ENCODE data around the gene PCBD2. TPM values are rescaled to one million over a fixed set of nuclear protein-coding genes. Genes with fewer than 3 reads are reported as not detected.

PCBD2 gene
- total RNA-seq, 1 donor from 2014 or later = 14.1 TPM

DNA sequence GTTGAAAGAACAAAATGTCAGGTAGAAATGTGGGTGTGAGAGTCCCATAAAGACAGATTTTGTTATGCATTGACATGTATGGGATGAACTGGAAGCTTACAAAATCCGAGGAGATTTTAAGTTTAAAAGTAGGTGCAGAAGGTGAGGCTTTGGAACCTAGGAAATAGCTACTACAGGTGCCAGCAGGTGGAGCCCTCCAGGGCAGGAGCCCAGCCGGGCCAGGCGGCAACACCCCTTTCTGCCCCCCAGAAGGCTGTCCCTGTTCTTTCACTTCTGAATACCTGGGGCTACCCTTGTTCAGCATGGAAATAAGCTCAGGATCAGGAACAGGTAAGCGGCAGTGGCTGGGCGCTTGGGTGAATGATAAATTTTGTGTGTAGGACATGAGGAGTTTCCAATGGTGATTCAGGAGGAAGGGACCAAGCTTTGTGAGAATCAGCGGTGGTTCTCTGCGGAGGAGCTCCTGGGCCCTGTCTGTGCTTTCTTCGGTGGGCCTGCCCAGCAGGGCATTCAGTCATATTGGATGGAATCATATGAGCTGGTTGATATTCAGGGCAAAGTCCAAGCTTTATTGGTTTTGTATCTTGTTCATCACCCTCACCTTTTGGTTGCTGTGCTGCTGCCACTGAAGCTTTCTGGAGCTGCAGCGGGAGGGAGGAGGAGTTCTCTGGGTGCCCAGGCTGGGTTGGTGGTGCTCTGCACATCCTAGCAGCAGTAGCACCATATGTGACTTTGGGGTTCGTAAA is 12.3 kb downstream of the PCBD2 start:
- H3K27me3 Mint-ChIP-seq = no peaks in the 10 kb centered on the region
- peak overlapping the region; percentile 31 for H3K27ac Mint-ChIP-seq
- H3K36me3 Mint-ChIP-seq (ENCODE audit: low read depth) = peaks cover 41% of the 10 kb centered on the region
- intact Hi-C loops (cut with micrococcal nuclease) = loop anchor here (2.0 kb wide), 1 partner anchor 274 kb away; no protein-coding TSS in a partner anchor
- H3K4me3 Mint-ChIP-seq = no peak overlapping the region
- no peak for DNase-seq
- H3K9me3 Mint-ChIP-seq = peaks cover 2% of the 10 kb centered on the region
- H3K4me1 Mint-ChIP-seq = peaks cover 30% of the 10 kb centered on the region

DNA sequence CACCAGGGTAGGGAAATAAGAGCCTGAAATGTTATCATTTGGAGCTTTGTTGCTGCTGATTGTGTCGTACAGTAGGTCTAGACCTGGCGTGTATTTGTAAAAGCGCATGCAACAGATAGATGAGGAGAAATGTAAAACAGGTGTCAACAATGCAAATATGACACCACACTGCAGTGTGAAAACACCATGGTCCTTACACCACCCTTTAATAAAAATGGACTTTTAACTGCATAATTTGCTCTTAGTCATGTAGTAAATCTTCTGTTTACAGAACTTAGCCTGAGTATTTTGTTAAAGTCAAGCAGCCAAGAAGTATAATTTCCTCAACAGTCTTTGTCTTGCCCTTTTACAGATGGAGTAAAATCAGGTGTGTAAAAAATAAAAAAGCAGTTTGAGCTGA is 13.9 kb downstream of the PCBD2 start:
- Mint-ChIP-seq H3K9me3 (peaks cover 2% of the 10 kb centered on the region), H3K4me1 (peaks cover 30% of the 10 kb centered on the region), H3K27ac (peak overlapping the region; percentile 65), H3K4me3 (no peak overlapping the region), H3K27me3 (no peaks in the 10 kb centered on the region), H3K36me3 (ENCODE audit: low read depth) (peaks cover 43% of the 10 kb centered on the region)
- no peak for DNase-seq
- intact Hi-C loops (cut with micrococcal nuclease) = no loop called here

DNA sequence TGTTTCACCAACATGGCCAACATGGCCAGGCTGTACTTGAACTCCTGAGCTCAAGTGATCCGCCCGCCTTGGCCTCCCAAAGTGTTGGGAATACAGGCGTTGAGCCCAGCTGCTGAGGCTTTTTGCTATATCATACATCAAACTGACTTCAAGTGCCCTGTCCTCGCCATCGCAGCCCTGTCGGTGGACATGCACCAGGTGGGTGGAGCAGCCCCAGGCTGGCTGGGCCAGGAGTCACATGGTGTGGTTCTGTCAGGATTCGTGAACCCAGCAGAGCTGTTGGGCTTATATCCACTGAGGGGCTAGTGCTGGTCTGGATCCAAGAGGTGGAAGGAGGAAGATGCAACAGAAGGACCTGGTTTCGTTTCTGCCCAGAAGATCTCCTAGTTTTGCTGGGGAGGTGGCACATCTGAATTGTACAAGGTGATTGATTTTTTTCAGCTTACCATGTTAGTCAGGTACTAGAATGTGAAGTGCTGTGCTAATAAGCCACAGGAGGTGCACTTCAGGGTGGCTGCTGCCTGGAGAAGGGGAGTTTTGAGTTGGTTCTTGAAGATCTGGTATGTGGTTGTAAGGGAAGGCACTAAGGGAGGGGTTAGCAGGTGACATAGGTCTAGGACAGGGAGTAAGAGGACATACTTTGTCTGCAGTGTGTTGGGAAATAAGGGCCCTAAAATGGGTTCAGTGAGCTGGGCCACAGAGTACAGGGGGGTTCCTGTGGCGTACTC is 16.1 kb downstream of the PCBD2 start:
- peaks cover 30% of the 10 kb centered on the region for H3K4me1 Mint-ChIP-seq
- peaks cover 2% of the 10 kb centered on the region for H3K9me3 Mint-ChIP-seq
- intact Hi-C loops (cut with micrococcal nuclease) = loop anchor here (1.0 kb wide), 2 partner anchors 16 to 43 kb away; partner anchors contain the start of gene PCBD2
- peak overlapping the region; percentile 88 for H3K27ac Mint-ChIP-seq
- H3K36me3 Mint-ChIP-seq (ENCODE audit: low read depth) = peaks cover 39% of the 10 kb centered on the region
- no peak for DNase-seq
- peak overlapping the region; percentile 9 for H3K4me3 Mint-ChIP-seq
- no peaks in the 10 kb centered on the region for H3K27me3 Mint-ChIP-seq

DNA sequence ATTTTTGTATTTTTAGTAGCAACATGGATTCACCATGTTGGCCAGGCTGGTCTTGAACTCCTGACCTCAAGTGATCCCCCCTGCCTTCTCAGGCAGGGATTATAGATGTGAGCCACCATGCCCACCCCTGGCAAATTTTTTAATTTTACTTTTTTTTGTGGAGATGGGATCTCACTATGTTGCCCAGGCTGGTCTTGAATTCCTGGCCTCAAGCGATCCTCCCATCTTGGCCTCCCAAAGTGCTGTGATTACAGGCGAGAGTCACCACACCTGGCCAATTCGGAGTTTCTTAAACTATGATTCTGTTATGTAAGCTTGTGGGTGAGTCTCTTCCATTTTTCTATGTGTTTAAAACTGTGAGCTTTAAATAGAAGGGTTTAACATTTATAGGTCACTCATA is 27.6 kb downstream of the PCBD2 start:
- Mint-ChIP-seq H3K27me3 (no peaks in the 10 kb centered on the region), H3K9me3 (no peaks in the 10 kb centered on the region), H3K4me1 (peaks cover 2% of the 10 kb centered on the region), H3K4me3 (no peak overlapping the region), H3K36me3 (ENCODE audit: low read depth) (peaks cover 19% of the 10 kb centered on the region), H3K27ac (no peak overlapping the region)
- DNase-seq = no peak
- intact Hi-C loops (cut with micrococcal nuclease) = no loop called here

DNA sequence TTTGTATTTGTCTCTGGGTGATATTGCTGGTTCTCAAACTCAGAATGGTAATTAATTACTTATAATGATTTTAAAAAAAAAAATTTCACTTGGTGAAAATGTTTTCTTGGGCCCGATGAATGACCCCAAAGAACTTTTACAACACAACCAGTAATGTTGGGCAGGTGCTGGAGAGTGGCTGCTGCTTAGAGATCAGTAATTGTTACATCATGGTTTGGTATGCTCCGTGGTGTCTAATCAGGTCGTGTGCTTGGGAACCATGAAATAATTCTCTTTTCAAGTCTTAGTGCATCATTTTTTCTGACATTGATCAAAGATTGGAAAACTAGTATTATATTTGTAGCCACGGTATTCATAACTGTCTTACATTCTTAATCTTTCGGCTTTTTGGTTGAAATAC is 29.3 kb downstream of the PCBD2 start:
- H3K27ac Mint-ChIP-seq = no peak overlapping the region
- no peak overlapping the region for H3K4me3 Mint-ChIP-seq
- peaks cover 17% of the 10 kb centered on the region for H3K36me3 Mint-ChIP-seq (ENCODE audit: low read depth)

DNA sequence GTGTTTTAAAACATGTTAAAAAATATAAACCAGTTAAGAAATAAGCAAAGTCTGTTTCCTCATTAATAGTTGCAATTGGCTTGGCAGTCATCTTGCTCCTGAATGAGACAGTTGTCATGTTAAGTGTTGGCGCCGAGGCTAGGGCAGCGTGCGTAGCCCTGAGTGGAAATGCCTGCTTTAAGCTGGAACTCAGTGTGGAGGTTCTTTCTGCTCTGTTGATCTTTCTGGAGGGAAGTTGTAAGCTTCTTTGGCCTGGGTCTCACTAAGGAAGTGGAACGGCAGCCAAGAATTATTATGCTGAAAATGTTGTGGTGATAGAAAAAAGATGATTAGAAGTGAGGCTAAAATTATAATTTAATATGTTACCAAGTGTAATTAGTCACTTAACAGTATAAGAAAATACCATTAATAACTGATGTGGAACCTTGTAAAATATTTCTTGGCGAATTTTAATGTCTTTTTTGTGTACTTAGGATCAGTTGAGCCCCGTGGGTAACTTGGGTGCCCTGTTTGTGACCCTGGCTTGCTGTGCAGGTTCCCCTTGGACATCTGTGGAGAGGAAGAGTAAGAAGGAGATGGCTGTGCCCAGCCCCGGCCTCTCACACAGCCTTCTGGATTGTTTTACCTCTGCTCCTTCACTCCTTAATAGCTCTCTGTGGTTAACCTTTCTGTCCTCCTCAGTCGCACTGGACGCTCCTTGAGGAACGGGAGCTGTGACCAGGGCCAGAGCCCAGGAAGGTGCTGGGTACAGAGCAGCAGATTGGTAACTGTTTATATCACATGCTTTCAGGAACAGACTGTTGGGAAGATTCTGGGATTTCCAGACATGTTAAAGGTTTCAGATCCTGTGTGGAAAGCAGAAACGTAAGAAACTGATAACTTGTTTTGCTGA is 31.0 kb downstream of the PCBD2 start:
- peaks cover 2% of the 10 kb centered on the region for H3K4me1 Mint-ChIP-seq
- H3K27me3 Mint-ChIP-seq = no peaks in the 10 kb centered on the region
- no peak overlapping the region for H3K4me3 Mint-ChIP-seq
- intact Hi-C loops (cut with micrococcal nuclease) = no loop called here
- H3K36me3 Mint-ChIP-seq (ENCODE audit: low read depth) = peaks cover 15% of the 10 kb centered on the region
- no peak overlapping the region for H3K27ac Mint-ChIP-seq
- no peaks in the 10 kb centered on the region for H3K9me3 Mint-ChIP-seq
- DNase-seq = no peak

More for the DNA sequence above, 29.3 kb downstream of the PCBD2 start:
- DNase-seq = no peak
- Mint-ChIP-seq H3K4me1 (peaks cover 2% of the 10 kb centered on the region), H3K9me3 (no peaks in the 10 kb centered on the region), H3K27me3 (no peaks in the 10 kb centered on the region)
- intact Hi-C loops (cut with micrococcal nuclease) = no loop called here

DNA sequence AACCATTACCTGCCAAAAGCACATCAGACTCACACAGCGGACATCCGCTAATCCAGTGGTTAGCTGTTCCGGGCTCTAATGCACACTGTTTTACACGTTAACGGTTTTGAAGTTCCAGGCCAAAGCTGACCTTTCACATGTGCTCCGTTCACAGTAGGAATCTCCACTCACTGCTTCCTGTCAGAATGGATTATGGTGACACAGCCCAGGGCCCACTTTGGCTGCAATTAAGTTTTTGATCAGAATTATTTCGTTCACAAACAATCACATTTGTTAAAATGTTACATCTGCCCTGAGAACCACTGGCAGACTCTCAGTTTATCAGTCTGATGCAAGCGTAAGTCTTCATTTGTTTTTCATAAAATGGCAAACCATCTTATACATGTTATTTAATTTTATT is 32.6 kb downstream of the PCBD2 start:
- intact Hi-C loops (cut with micrococcal nuclease) = no loop called here
- peaks cover 15% of the 10 kb centered on the region for H3K36me3 Mint-ChIP-seq (ENCODE audit: low read depth)
- no peaks in the 10 kb centered on the region for H3K27me3 Mint-ChIP-seq
- no peak overlapping the region for H3K27ac Mint-ChIP-seq
- H3K4me3 Mint-ChIP-seq = no peak overlapping the region
- no peaks in the 10 kb centered on the region for H3K9me3 Mint-ChIP-seq
- no peak for DNase-seq
- peaks cover 2% of the 10 kb centered on the region for H3K4me1 Mint-ChIP-seq

DNA sequence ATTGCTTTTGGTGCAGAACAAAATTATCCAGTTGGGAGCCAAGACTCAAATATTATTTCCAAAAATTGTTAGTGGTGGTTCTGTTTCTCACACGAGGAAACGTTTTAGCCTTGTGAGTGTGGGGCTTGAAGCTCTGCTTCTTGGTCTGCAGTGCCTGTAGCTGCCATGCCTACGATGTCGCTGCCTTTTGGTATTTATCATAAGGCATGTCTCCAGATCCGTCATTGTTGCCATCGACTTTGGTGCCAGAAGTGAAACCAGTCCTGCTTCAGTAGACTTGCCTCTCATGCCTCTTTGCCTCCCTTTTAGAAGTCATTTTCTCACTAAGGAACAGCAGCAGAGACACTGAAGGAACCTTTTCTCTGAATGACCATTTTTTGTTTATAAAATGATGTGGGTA is 33.1 kb downstream of the PCBD2 start:
- Mint-ChIP-seq H3K9me3 (no peaks in the 10 kb centered on the region), H3K4me3 (no peak overlapping the region), H3K27me3 (no peaks in the 10 kb centered on the region), H3K4me1 (peaks cover 2% of the 10 kb centered on the region), H3K27ac (no peak overlapping the region), H3K36me3 (ENCODE audit: low read depth) (peaks cover 15% of the 10 kb centered on the region)
- no peak for DNase-seq
- intact Hi-C loops (cut with micrococcal nuclease) = no loop called here

DNA sequence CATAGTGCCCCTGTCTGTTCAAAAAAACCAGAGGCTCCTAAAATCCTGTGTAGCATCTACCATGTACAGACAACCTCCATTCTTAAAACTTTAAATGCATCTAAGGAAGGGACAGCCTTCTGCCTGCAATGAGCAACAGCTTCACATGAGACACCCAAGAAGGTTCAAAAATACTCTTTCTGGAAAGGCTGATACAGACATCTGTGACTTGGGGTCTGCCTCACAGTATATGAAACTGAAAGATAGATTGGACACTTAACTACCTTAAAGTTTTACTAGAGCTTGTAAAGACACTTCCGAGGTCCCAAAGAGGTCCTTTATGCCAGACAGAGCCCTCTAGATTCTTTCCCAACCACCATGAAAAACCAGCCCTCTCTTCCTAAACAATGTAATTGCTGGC is 34.6 kb downstream of the PCBD2 start:
- H3K36me3 Mint-ChIP-seq (ENCODE audit: low read depth) = peaks cover 12% of the 10 kb centered on the region
- peaks cover 2% of the 10 kb centered on the region for H3K4me1 Mint-ChIP-seq
- no peaks in the 10 kb centered on the region for H3K27me3 Mint-ChIP-seq
- H3K4me3 Mint-ChIP-seq = no peak overlapping the region
- intact Hi-C loops (cut with micrococcal nuclease) = no loop called here
- H3K9me3 Mint-ChIP-seq = no peaks in the 10 kb centered on the region
- H3K27ac Mint-ChIP-seq = no peak overlapping the region
- DNase-seq = no peak

DNA sequence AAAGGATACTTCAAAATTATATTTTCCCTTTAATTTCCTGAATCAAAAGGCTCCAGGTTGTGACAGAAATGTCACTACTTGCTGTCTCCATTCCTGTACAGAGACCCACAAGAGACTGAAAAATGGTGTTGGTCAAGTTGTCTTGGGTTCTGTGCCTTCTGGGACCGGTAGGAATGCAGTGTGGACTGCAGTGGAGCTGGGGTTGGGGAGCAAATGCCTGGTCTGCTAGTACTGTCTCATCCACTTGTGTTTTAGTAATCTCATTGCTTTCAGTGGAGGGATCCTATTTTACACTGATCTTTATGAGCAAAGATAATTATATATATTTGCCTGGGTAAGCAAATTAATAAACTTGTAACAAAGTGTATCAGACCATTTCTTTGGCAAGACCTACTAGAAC is 38.6 kb downstream of the PCBD2 start:
- no peaks in the 10 kb centered on the region for H3K9me3 Mint-ChIP-seq
- H3K36me3 Mint-ChIP-seq (ENCODE audit: low read depth) = peaks cover 7% of the 10 kb centered on the region
- no peak overlapping the region for H3K27ac Mint-ChIP-seq
- intact Hi-C loops (cut with micrococcal nuclease) = no loop called here
- no peaks in the 10 kb centered on the region for H3K4me1 Mint-ChIP-seq
- DNase-seq = no peak
- H3K27me3 Mint-ChIP-seq = no peaks in the 10 kb centered on the region
- H3K4me3 Mint-ChIP-seq = no peak overlapping the region

DNA sequence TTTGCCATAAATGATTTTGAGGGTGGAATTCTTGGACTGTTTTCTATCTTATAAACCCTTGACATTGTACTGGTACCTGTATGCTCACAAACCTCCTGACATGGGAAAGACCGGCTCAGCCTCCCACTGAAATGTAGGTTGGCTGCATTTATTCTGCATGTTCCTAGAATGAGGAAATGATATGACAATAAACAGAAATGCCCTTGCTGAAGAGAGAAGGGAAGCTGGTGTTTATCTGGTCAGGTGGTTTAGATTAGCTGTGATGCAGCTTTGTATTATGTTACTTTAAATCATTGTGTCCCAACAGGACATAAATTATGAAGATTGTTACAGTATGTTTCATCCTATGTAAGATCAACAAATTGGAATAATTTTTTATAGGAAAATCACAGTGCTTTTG is 39.7 kb downstream of the PCBD2 start:
- no peaks in the 10 kb centered on the region for H3K9me3 Mint-ChIP-seq
- H3K4me3 Mint-ChIP-seq = no peak overlapping the region
- peaks cover 7% of the 10 kb centered on the region for H3K36me3 Mint-ChIP-seq (ENCODE audit: low read depth)
- H3K27ac Mint-ChIP-seq = no peak overlapping the region
- H3K4me1 Mint-ChIP-seq = no peaks in the 10 kb centered on the region
- intact Hi-C loops (cut with micrococcal nuclease) = no loop called here
- H3K27me3 Mint-ChIP-seq = no peaks in the 10 kb centered on the region
- no peak for DNase-seq

DNA sequence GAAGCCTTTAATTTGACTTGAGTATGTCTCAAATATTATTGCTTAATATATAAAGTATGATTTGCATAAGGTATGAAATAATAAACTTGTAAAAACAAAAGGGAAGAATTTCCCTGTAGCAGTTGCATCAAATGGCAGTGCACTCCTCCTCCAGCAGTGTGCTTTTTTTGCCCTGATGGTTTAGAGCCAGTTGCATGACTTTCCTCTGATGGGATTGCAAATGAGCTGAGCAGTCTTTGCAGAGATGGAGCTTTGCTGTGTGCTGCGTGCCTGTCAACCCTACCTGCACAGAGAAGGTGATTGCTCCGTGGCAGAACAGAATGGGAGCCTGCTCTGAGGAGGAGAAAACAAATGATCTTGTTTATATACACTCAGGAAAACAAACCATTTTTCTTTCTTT is 40.1 kb downstream of the PCBD2 start:
- H3K4me1 Mint-ChIP-seq = no peaks in the 10 kb centered on the region
- H3K27ac Mint-ChIP-seq = peak overlapping the region; percentile 41
- no peaks in the 10 kb centered on the region for H3K9me3 Mint-ChIP-seq
- intact Hi-C loops (cut with micrococcal nuclease) = no loop called here
- DNase-seq = no peak
- H3K27me3 Mint-ChIP-seq = no peaks in the 10 kb centered on the region
- H3K36me3 Mint-ChIP-seq (ENCODE audit: low read depth) = peaks cover 5% of the 10 kb centered on the region
- H3K4me3 Mint-ChIP-seq = no peak overlapping the region

DNA sequence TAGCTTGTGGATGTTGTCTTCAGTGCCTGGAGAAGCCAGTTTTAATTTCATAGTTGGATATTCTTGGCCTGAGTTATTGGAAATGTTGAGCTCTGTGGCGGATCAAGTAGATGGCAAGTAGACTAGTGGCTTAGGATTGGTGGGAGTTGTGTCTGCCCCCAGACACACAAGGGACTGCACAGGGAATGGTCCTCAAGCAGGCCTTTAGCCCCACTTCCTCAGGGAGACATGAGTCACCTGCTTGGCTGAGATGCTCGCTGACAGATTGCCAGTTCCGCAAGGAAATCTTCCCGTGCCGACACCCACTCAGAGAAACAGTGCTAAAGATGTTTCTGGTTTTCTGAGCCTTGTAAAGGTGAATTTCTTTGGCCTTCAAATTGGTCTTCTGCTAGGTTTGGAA is 44.0 kb downstream of the PCBD2 start:
- Mint-ChIP-seq H3K36me3 (ENCODE audit: low read depth) (peaks cover 1% of the 10 kb centered on the region), H3K9me3 (no peaks in the 10 kb centered on the region), H3K27me3 (no peaks in the 10 kb centered on the region), H3K4me3 (no peak overlapping the region), H3K4me1 (no peaks in the 10 kb centered on the region), H3K27ac (no peak overlapping the region)
- no peak for DNase-seq
- intact Hi-C loops (cut with micrococcal nuclease) = no loop called here

DNA sequence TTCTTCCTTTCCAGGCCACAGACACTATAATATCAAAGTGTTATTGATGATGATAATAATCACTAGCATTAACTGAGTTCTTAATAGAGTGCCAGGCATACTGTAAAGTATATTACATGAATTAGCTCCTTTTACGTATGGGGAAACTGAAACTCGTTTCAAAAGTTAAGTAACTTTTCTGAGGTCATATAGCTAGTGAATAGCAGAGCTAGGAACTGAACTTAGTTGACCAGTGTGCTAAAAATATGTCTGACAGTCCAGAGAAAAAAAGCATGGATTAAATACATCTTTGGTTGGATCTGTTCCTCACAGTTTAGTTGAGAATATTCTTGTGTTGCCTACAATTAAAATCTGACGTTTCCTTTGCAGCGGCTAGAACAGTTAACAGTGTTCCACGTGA is 44.4 kb downstream of the PCBD2 start:
- Mint-ChIP-seq H3K27me3 (no peaks in the 10 kb centered on the region), H3K9me3 (no peaks in the 10 kb centered on the region), H3K36me3 (ENCODE audit: low read depth) (peaks cover 4% of the 10 kb centered on the region), H3K27ac (no peak overlapping the region), H3K4me1 (no peaks in the 10 kb centered on the region), H3K4me3 (no peak overlapping the region)
- intact Hi-C loops (cut with micrococcal nuclease) = no loop called here
- DNase-seq = no peak
